T-cell (primary cell): ENCODE measurements around the gene ESRP2. TPM values are rescaled to one million over a fixed set of nuclear protein-coding genes. Genes with fewer than 3 reads are reported as not detected.

ENCODE experiments used
- total RNA-seq, 35 experiments: library from RNA in 6 of 35; stranded (reverse) in 6 of 35; fragments of 120-200 nt in 1 of 35; gene quantifications; one replicate each; pipeline versions ENCODE4 v1.2.1 to v1.2.4 and lab custom pipeline; 2013 to 2026

ESRP2 gene
- total RNA-seq, 5 donors from 2014 or later (not counting 1 experiment from before 2014, with no cell fraction given), result 0.47 to 0.79 (median 0.62) TPM; not detected in 2

Other genes starting within 250 kb of the ESRP2 start
- 100 to 1,000 TPM in 3 of 5 donors, 10 to 100 TPM in 2; 51.5 to 122 (median 100) TPM for gene DPEP2, start 236.6 kb downstream of the ESRP2 start, total RNA-seq
- not detected for gene DPEP2NB, start 220.2 kb downstream of the ESRP2 start, total RNA-seq
- 10 to 100 TPM; 15.5 to 21.0 (median 17.6) TPM for gene DDX28, start 212.9 kb downstream of the ESRP2 start, total RNA-seq
- 10 to 100 TPM; 14.5 to 19.4 (median 15.8) TPM for gene DUS2, start 212.8 kb downstream of the ESRP2 start, total RNA-seq
- 100 to 1,000 TPM; 111 to 144 (median 116) TPM for gene NFATC3, start 150.8 kb downstream of the ESRP2 start, total RNA-seq
- gene PLA2G15, start 9.2 kb upstream of the ESRP2 start, total RNA-seq, result 10 to 100 TPM in 4 of 5 donors, 1 to 10 TPM in 1; 8.7 to 16.4 (median 10.9) TPM
- gene SLC7A6, start 28.4 kb upstream of the ESRP2 start, total RNA-seq, result 100 to 1,000 TPM; 146 to 216 (median 185) TPM
- gene SLC7A6OS, start 74.8 kb upstream of the ESRP2 start, total RNA-seq, result 10 to 100 TPM; 42.5 to 50.3 (median 43.9) TPM
- 10 to 100 TPM; 80.1 to 92.4 (median 87.2) TPM for gene PRMT7, start 74.9 kb upstream of the ESRP2 start, total RNA-seq
- 1 to 10 TPM in 4 of 5 donors, under 1 TPM in 1; 0.93 to 2.3 (median 1.7) TPM for gene SMPD3, start 212.4 kb upstream of the ESRP2 start, total RNA-seq